ENCODE results near the gene FAM20A.

Gene FAM20A

GRCh38 chr17:68594552-68594951 is 6.6 kb downstream of the FAM20A start:
- TF ChIP-seq TAF1 (IDR thresholded peaks at IDR 0.05; ENCODE audit: low read depth) (no peak), MAX (IDR thresholded peaks at IDR 0.05) (no peak), TEAD4 (IDR thresholded peaks at IDR 0.05) (no peak), YY1 (IDR thresholded peaks at IDR 0.05; ENCODE audit: low read depth) (no peak), CEBPB (IDR thresholded peaks at IDR 0.05) (no peak), EP300 (IDR thresholded peaks at IDR 0.05; ENCODE audit: borderline replicate concordance) (no peak), CREB1 (IDR thresholded peaks at IDR 0.05; ENCODE audit: low read depth) (no peak), TCF12 (IDR thresholded peaks at IDR 0.05; ENCODE audit: low read depth) (no peak), USF1 (IDR thresholded peaks at IDR 0.05) (no peak), FOXM1 (IDR thresholded peaks at IDR 0.05; ENCODE audit: borderline replicate concordance, low read depth) (no peak), EGR1 (IDR thresholded peaks at IDR 0.05) (no peak), RAD21 (IDR thresholded peaks at IDR 0.05; ENCODE audit: low read depth) (no peak), ZBTB7A (IDR thresholded peaks at IDR 0.05; ENCODE audit: low read depth) (no peak), NFIC (IDR thresholded peaks at IDR 0.05) (no peak)
- TF ChIP-seq, protein P1, sequence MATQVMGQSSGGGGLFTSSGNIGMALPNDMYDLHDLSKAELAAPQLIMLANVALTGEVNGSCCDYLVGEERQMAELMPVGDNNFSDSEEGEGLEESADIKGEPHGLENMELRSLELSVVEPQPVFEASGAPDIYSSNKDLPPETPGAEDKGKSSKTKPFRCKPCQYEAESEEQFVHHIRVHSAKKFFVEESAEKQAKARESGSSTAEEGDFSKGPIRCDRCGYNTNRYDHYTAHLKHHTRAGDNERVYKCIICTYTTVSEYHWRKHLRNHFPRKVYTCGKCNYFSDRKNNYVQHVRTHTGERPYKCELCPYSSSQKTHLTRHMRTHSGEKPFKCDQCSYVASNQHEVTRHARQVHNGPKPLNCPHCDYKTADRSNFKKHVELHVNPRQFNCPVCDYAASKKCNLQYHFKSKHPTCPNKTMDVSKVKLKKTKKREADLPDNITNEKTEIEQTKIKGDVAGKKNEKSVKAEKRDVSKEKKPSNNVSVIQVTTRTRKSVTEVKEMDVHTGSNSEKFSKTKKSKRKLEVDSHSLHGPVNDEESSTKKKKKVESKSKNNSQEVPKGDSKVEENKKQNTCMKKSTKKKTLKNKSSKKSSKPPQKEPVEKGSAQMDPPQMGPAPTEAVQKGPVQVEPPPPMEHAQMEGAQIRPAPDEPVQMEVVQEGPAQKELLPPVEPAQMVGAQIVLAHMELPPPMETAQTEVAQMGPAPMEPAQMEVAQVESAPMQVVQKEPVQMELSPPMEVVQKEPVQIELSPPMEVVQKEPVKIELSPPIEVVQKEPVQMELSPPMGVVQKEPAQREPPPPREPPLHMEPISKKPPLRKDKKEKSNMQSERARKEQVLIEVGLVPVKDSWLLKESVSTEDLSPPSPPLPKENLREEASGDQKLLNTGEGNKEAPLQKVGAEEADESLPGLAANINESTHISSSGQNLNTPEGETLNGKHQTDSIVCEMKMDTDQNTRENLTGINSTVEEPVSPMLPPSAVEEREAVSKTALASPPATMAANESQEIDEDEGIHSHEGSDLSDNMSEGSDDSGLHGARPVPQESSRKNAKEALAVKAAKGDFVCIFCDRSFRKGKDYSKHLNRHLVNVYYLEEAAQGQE (IDR thresholded peaks at IDR 0.05; ENCODE audit: low read depth), result no peak

DNA sequence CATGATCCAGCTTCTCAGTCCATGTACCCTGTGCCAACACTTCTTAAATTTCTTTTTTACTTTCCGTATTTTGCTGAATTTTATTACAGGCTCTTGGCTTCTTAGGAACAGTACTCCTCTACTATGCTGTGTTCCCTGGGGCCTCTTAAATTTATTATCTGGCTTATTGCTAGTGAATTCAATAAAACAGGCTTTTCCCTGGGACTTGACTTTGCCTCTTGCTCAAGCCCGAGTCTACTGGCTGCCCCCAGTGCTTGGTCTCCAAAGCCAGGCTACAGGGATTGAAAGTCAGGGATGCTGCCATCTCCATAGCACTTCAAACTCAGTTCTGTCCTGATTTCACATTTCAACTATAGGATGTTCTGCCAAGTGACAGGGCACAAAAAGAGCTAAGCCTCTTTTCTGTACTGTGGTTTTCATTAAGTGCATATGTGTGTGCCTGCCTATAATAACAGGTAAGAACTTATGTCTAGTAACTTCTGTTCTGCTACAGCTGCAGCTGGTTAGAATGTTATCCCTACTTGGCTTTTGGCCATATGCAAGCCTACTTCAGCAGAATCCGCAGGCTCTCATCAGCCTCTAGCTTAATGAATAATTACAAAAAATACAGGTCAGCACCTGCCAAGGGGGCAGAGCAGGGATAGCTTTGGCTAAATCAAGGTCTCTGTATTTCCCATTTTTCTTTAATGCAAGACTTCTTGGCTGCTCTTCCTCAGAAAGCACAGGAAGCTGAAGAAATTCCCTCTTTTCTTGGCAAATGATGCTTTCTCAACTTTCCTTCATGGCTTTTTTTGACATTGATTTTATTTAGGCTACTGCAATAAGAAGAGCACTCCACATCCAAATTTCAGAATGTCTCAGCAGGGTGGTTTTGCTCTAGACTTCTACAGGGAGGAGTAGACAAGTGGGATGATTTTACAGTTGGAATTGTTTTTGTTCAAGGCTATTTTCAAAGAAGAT is 8.2 kb downstream of the FAM20A start:
- TF ChIP-seq USF1 (IDR thresholded peaks at IDR 0.05) (no peak), EGR1 (IDR thresholded peaks at IDR 0.05) (no peak), ZBTB7A (IDR thresholded peaks at IDR 0.05; ENCODE audit: low read depth) (no peak), TAF1 (IDR thresholded peaks at IDR 0.05; ENCODE audit: low read depth) (no peak)
- TF ChIP-seq, protein P1 (IDR thresholded peaks at IDR 0.05; ENCODE audit: low read depth), result no peak

DNA sequence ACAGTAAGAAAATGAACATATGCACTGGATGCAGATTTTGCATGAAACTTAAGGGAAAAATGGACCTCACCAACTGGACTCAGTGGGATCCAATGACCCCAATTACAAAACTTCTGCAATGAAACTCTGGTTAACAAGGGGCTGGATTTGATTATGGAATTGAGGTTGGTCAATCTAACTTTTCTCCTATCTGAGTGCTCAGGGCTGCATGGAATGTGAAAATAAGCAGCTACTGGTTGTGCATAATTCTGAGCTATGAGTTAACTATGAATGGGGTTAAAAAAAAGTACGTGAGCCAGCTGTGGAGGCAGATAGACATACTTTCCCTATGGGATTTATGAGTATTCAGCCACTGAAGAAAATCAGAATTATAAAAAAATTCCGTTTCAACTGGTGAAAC is 9.2 kb downstream of the FAM20A start:
- TF ChIP-seq YY1 (IDR thresholded peaks at IDR 0.05; ENCODE audit: low read depth) (no peak), FOXM1 (IDR thresholded peaks at IDR 0.05; ENCODE audit: borderline replicate concordance, low read depth) (no peak), TCF12 (IDR thresholded peaks at IDR 0.05; ENCODE audit: low read depth) (no peak), CEBPB (IDR thresholded peaks at IDR 0.05) (no peak), EGR1 (IDR thresholded peaks at IDR 0.05) (no peak), CREB1 (IDR thresholded peaks at IDR 0.05; ENCODE audit: low read depth) (no peak), TAF1 (IDR thresholded peaks at IDR 0.05; ENCODE audit: low read depth) (no peak), NFIC (IDR thresholded peaks at IDR 0.05) (no peak), MAX (IDR thresholded peaks at IDR 0.05) (no peak), USF1 (IDR thresholded peaks at IDR 0.05) (no peak), RAD21 (IDR thresholded peaks at IDR 0.05; ENCODE audit: low read depth) (no peak), TEAD4 (IDR thresholded peaks at IDR 0.05) (no peak), EP300 (IDR thresholded peaks at IDR 0.05; ENCODE audit: borderline replicate concordance) (no peak), ZBTB7A (IDR thresholded peaks at IDR 0.05; ENCODE audit: low read depth) (no peak)
- TF ChIP-seq, protein P1 (IDR thresholded peaks at IDR 0.05; ENCODE audit: low read depth), result no peak
